Hematopoietic multipotent progenitor cell treated with erythropoietin and hydrocortisone succinate and interleukin-3 and kit ligand, for 8 days (in vitro differentiated cells): Measurements from ENCODE around the gene NAV2.

Source experiments
- DNase-seq: peaks from one replicate; pipeline ENCODE4 v3.0.0-alpha.2; 2015

The NAV2 gene, protein sequence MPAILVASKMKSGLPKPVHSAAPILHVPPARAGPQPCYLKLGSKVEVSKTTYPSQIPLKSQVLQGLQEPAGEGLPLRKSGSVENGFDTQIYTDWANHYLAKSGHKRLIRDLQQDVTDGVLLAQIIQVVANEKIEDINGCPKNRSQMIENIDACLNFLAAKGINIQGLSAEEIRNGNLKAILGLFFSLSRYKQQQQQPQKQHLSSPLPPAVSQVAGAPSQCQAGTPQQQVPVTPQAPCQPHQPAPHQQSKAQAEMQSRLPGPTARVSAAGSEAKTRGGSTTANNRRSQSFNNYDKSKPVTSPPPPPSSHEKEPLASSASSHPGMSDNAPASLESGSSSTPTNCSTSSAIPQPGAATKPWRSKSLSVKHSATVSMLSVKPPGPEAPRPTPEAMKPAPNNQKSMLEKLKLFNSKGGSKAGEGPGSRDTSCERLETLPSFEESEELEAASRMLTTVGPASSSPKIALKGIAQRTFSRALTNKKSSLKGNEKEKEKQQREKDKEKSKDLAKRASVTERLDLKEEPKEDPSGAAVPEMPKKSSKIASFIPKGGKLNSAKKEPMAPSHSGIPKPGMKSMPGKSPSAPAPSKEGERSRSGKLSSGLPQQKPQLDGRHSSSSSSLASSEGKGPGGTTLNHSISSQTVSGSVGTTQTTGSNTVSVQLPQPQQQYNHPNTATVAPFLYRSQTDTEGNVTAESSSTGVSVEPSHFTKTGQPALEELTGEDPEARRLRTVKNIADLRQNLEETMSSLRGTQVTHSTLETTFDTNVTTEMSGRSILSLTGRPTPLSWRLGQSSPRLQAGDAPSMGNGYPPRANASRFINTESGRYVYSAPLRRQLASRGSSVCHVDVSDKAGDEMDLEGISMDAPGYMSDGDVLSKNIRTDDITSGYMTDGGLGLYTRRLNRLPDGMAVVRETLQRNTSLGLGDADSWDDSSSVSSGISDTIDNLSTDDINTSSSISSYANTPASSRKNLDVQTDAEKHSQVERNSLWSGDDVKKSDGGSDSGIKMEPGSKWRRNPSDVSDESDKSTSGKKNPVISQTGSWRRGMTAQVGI (N-terminal part only)

GRCh38 chr11:19712281-19713195 lies at the start of gene NAV2:
Gene NAV2 (plus strand): TSS chr11:19712837. CDS start chr11:19713696, 859 bp downstream.
- DNase-seq: peak; percentile 86

DNA sequence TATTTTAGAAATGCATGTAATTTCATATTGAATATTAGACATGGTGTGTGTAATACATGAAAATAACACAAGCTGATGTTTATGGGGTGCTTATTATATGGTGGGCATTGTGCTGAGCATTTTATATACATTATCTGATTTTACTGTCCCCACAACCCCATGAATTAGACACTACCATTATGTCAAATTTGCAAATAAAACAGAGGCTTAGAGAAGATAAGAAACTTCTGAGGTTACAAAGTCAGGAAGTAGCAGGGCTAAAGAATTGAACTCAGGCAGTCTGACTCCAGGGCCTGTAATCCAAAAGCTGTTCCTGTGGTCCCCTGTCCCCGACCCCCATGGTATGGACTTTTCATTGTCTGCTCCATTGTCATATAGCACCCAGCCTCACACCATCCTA lies 49.4 kb upstream of the NAV2 start:
- no peak for DNase-seq

DNA sequence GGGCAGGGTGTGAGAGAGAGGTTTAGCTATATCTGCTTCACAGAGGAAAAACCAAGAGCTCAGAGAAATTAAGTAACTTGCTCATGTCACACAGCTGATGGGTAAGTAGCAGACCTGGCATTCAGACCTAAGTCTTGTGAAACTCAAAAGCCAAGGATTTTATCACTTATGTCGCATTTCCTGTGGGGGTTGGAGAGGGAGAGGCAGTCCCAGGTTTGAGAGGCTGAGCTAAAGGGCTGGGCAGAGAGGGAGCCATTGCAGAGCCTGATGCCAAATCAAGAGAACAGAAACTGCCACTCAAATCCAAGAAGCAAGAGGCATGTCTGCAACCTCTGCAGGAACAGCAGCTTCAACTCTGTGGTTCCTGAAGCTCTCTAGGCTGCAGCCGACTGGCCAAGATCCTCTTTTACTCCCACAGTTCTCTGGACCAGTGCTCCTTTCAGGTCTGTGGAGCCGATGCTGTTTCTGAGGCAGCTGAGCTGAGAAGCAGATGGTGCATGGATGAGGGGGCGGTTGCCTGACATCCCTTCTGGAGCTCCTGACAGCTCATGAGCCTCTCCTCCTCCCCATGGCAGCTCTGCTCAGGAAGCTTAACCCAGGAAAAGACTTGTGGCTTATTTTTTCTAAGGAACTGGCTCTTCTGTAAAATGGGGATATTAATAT lies 47.6 kb upstream of the NAV2 start:
- DNase-seq: no peak

DNA sequence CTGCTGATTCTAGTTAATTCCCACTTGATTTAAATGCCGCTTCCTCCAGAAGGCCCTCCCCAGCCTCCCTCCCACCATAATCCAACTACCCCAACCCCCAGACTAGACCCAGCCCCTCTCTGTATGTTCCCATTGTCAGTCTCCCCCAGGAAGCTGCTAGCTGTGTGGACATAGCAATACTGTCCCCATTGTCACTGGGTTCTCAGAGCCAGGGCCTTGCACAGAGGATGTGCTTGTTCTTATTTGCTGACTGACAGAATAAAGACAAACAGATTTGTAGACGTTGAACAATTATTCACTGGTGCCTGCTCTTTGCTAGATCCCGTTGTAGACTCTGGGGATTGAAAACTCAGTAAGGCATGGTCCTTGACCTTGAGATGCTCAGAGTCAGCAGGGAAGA lies 45.7 kb upstream of the NAV2 start:
- no peak for DNase-seq

- no peak for DNase-seq
These were observed 43.1 kb upstream of the NAV2 start for GRCh38 chr11:19669511-19669910.

DNA sequence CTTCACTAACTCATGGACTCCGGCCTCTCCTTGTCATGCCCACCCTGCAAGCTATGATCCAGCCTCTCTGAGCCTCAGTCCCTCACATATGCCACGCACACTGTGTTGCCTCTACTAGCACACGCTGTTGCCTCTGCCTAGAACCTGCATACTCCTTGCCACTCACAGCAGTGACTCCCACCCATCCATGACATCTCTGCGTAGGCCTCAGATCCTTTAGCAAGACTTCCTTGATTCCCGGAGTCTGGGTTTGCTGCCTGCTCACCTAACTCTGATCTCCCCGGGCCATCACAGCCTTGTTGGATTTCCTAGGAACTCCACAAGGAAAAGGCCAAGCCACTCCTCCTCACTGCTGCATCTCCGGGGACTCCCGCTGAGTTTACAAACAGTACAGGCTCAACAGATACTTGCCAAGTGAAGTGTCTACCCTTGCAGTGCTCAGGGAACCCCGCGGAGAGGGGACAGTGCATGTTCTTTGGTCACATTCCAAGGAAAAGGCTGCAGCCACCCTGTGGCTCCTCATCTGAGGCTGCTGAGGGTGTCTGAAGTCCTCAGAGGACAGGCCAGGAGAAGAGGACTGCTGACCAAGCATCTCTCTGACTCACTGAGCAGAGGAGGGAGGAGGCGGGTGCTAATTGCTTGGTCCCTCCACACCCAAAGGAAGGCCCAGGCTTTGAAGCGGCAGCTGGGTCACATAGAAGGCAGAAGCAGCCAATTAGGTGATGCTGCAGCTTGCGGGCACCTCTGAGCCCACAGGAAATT lies 42.4 kb upstream of the NAV2 start:
- DNase-seq: no peak

GRCh38 chr11:19672586-19673206 lies 39.9 kb upstream of the NAV2 start:
- DNase-seq: no peak

DNA sequence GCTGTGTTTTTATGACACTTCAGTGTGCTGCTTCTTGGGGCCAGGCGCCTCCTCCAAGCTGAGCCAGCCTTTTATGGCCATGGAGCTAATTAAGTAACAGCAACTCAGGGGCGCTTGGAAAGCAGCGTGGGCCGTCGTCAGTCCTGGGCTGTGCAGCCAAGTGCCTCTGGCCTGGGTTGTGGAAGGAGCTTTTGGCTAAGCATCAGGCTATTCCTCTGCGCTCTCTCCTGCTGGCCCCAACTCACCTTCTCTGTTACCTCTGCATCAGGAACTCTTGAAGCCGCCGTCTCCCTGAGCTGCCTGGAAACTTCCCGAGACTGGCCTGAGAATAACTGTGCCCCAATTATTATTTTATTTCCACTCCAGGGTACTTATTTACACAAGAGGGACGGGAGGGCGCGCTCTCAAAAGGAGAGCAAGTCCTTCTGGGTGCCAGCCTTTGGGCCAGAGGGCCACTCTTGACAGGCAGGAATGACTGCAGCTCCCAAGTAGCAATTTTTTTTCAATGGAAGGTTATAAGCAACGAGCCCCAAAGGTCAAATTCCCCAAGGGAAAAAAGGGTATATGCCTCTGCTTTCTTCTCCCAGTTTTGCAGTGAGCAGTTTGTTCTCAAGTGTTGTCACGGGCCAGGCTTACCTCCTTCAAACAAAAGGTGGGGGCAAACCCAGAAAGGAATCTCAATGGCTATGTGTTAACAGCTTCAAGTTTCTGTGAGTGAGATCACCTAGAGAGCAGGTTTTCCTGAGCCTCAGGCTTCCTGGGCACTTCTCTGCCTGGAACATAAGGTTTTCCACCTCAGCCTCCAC lies 38.5 kb upstream of the NAV2 start:
- DNase-seq: no peak

GRCh38 chr11:19674836-19675235 lies 37.8 kb upstream of the NAV2 start:
- no peak for DNase-seq

GRCh38 chr11:19675397-19675796 lies 37.2 kb upstream of the NAV2 start:
- DNase-seq: no peak

DNA sequence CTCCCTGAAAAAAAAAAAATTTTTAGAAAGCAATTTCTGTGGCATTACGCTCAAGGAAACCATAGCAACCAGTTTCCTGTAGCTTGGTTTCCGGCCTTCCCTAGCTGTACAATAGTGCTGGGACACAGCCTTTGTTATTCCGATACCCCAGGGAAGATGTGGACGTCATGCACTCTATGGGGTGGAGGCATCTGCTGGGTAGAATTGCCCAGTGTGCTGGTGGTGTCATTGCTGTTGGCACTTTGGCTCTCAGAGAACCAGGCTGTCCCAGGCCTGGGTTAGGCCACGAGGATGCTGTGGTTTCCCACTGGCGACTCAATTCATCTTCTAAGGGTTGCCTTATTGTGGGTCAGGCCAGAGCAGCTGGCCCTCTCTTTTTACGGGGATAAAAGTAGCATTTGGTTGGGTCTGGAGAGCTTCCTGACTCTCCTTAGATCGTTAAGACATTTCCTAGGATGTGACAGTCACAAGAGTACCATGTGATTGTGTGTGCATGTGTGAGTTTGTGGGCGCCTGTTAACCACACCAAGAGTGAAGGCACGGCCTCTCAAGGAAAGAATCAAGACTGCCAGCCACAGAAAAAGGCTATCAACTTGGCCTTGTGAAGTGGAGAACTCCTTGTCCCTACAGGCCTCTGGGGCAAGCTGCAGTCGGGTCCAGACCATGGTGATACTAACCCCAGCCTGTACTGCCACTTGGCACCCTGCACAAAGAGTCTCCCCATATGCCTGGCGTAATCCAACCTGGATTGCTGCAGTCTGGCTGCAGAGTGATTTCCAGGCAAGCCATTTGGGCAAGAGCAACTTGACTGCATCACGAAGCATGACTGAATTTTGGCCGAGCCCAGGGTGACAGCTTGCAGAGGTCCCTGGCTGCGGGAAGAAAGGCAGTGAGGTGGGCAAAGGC lies 35.9 kb upstream of the NAV2 start:
- no peak for DNase-seq

DNA sequence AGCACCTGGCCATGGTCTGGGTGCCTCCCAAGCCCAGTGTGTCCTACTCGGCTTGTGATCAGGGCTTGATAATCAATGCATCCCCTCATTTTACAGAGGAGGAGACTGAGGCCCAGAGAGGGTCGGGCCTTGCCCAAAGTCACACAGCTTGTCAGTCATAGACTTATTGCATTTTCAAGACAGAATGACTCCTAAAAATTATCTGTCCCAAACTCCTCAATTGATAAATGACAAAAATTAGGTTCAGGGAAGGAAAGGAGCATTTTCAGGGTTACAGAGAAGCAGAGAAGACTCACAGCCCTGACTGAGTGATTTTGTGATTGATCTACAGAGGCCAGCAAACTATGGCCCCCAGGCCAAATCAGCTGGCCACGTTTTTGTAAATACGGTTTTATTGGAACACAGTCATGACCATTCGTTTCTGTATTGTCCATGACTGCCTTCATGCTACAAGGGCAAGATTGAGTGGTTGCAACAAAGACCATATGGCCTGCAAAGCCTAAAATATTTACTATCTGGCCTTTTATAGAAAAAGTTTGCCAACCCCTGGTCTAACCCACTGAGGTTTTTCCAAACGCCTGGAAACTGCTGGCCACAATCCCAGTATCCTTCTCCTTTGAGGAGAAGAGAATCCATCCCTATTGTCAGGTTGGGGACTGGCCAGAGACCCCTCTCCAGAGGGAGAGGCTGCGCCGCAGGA lies 35.1 kb upstream of the NAV2 start:
- DNase-seq: no peak

- DNase-seq: no peak
These were observed 32.4 kb upstream of the NAV2 start for GRCh38 chr11:19679952-19680828.

DNA sequence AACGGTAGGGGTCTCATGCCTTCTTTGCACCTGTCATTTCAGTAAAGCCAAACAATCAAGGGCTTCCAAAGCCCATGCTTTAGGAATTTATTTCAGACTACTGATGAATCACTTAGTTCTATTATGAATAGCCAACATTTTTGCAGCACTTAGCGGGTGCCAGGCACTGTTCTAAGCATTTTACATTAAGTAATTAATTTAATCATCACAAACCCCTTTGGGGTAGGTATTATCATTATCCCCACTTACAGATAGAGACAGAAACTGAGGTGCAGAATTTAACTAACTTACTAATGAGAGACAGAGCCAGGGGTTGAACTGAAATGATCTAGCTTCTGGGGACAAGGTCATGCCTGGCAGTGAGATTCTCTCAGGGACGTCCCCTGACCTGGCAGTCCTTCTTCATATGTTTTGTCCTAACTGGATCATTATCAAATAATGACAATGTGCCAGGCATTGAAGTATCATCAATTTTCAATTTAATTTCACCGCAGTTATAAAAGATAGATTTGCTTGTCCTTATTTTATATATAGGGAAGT lies 31.7 kb upstream of the NAV2 start:
- no peak for DNase-seq

DNA sequence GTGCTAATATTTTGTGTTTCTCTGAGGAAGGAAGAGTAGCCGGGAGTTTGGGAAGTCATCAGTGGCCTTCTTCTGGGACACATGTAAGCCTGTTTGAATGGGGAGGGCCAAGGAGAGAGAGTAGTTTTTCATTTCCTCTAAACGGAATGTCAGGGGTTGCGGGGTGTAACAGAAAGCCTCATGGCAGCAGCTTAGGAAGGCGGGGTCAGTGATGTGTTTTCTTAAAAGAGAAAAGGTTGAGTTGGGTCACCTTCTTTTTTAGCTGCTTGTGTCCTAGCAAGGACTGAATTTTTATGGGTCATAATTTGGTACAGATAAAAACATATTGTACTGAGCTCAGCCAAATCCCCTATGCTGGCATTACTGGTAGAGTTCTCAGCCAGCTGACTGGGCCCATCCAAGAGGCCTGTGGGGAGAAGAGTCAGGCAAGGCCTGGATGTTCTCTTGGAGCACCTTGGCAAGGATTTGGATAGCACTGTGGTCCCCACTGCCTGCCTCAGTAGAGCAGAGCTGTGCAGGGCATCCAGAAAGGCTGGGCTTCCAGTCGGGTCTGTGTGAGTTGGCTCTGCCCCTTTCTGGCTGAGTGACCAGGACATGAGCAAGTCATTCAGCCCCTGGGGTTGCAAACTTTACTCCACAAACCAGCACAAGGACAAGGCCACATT lies 29.4 kb upstream of the NAV2 start:
- DNase-seq: no peak

- no peak for DNase-seq
These were observed 28.7 kb upstream of the NAV2 start for GRCh38 chr11:19683862-19684491.
